Measurements from ENCODE around the gene NRXN3. TPM values are rescaled to one million over a fixed set of nuclear protein-coding genes. Genes with fewer than 3 reads are reported as not detected.

Gene NRXN3
- total RNA-seq, 1 experiment from 2014 or later = not detected

DNA sequence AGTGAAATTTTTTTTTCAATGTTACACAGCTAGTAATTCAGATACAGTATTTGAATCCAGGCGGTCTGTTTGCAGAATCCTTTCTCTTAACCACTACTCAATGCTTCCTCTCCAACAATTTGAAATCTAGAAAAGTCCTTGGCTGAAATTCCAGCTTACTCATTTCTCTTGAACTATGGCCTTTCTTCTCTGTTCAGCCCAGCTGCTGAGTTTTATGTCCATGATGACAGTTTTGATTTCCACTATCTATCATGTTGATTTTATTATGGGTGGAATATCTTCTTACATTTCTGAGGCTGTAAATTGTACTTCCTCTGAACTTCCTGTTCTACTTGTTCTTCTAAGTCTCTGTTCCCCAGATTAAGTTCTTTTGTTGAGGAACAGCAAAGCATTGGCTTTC is 1725.8 kb downstream of the NRXN3 start (continued):
- TF ChIP-seq, protein P1, sequence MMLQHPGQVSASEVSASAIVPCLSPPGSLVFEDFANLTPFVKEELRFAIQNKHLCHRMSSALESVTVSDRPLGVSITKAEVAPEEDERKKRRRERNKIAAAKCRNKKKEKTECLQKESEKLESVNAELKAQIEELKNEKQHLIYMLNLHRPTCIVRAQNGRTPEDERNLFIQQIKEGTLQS (IDR thresholded peaks at IDR 0.05) = no peak
- TF ChIP-seq FOSL1 (IDR thresholded peaks at IDR 0.05; ENCODE audit: low read depth) (no peak), SIN3A (IDR thresholded peaks at IDR 0.05; ENCODE audit: low read depth) (no peak), ZNF274 (IDR thresholded peaks at IDR 0.05; ENCODE audit: low read depth, low read length) (no peak)

DNA sequence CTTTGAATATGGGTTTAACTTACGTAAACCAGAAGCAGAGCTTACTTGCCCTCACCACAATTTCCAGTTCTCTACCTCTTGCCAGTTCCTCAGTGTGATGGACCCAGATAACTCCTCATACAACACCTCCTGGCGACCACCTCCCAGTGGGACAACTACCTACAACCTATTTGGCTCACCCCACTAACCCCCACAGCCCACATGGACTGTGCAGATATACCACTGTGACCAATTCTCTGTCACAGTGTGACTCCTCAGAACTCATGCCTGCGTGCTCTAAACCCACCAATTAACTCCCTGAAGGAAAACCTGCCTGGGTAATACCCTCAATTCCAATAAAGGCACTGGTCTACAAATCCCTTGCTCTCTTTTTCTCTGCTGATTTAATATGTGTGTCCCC is 1729.4 kb downstream of the NRXN3 start:
- Histone ChIP-seq H3K4me3 (replicated peaks in 1 of 2; ENCODE audit: low read depth in 1 of 2, low read length in 2 of 2) (no peak overlapping the region), H3K9me2 (ENCODE audit: insufficient read depth) (no peaks in the 10 kb centered on the region), H3K79me2 (ENCODE audit: insufficient read depth, low read length) (no peaks in the 10 kb centered on the region), H3K36me3 (ENCODE audit: control insufficient read depth in 1 of 2, insufficient read depth in 2 of 2, low read length in 2 of 2) (no peaks in the 10 kb centered on the region), H3K4me2 (ENCODE audit: low read length) (no peak overlapping the region), H3K9me3 (ENCODE audit: control insufficient read depth in 1 of 2, insufficient read depth in 1 of 2, low read depth in 1 of 2, low read length in 2 of 2) (peaks cover 3 to 7% of the 10 kb centered on the region in 2 experiments; a peak in 2 of 4 replicates), H2AFZ (ENCODE audit: low read depth, low read length, poor library complexity, severe bottlenecking) (no peak overlapping the region), H3K27me3 (ENCODE audit: insufficient read depth, low read length) (no peaks in the 10 kb centered on the region), H4K20me1 (ENCODE audit: insufficient read depth) (no peaks in the 10 kb centered on the region), H3K27ac (ENCODE audit: low read depth, low read length) (no peak overlapping the region), H3K4me1 (ENCODE audit: control insufficient read depth in 1 of 2, insufficient read depth in 2 of 2, low read length in 2 of 2) (no peaks in the 10 kb centered on the region), H3K9ac (ENCODE audit: low read length) (no peak overlapping the region)
- ChIA-PET POLR2A (no interaction called here), CTCF (no interaction called here), RAD21 (ENCODE audit: low non-redundant PET in 1 of 2, low total read pairs in 2 of 2, uncharacterized antibody in 2 of 2, unreplicated experiment in 2 of 2) (no interaction called here)
- no peak for TF ChIP-seq FOSL1 (IDR thresholded peaks at IDR 0.05; ENCODE audit: low read depth)
- no peak for TF ChIP-seq SRF (IDR thresholded peaks at IDR 0.05; ENCODE audit: low read depth)
- no peak for TF ChIP-seq CEBPB (IDR thresholded peaks at IDR 0.05; ENCODE audit: low read depth)
- no peak for TF ChIP-seq EZH2 (IDR thresholded peaks at IDR 0.05)
- no peak for TF ChIP-seq POLR2A (IDR thresholded peaks at IDR 0.05; ENCODE audit: borderline replicate concordance, extremely low read depth, insufficient read depth, insufficient read length)
- TF ChIP-seq JUND (IDR thresholded peaks at IDR 0.05) = no peak
- TF ChIP-seq EGR1 (IDR thresholded peaks at IDR 0.05; ENCODE audit: low read depth) = no peak
- TF ChIP-seq SIN3A (IDR thresholded peaks at IDR 0.05; ENCODE audit: low read depth) = no peak
- TF ChIP-seq, protein P1 (IDR thresholded peaks at IDR 0.05) = no peak
- TF ChIP-seq ZFX (IDR thresholded peaks at IDR 0.05) = no peak
- no peak for TF ChIP-seq POLR2AphosphoS5 (IDR thresholded peaks at IDR 0.05; ENCODE audit: low read depth, low read length)
- TF ChIP-seq MAX (IDR thresholded peaks at IDR 0.05) = no peak
- no peak for TF ChIP-seq ELF1 (IDR thresholded peaks at IDR 0.05; ENCODE audit: borderline replicate concordance, low read depth)
- TF ChIP-seq YY1 (IDR thresholded peaks at IDR 0.05; ENCODE audit: extremely low read depth, insufficient replicate concordance, low read depth, low read length) = no peak
- TF ChIP-seq EZH2phosphoT487 (IDR thresholded peaks at IDR 0.05; ENCODE audit: borderline replicate concordance) = no peak
- TF ChIP-seq REST (IDR thresholded peaks at IDR 0.05; ENCODE audit: low read depth) = no peak
- TF ChIP-seq RAD21 (IDR thresholded peaks at IDR 0.05; ENCODE audit: low read depth) = no peak
- BruUV-seq (replicated peaks) = no TSS peak
- intact Hi-C loops (cut with micrococcal nuclease) = no loop called here
- ATAC-seq (no peak), DNase-seq (ENCODE audit: low read depth, low spot score) (no peak)

Data from HCT116 (cell line).